ENCODE data around the gene ATP2B2.

Gene ATP2B2

DNA sequence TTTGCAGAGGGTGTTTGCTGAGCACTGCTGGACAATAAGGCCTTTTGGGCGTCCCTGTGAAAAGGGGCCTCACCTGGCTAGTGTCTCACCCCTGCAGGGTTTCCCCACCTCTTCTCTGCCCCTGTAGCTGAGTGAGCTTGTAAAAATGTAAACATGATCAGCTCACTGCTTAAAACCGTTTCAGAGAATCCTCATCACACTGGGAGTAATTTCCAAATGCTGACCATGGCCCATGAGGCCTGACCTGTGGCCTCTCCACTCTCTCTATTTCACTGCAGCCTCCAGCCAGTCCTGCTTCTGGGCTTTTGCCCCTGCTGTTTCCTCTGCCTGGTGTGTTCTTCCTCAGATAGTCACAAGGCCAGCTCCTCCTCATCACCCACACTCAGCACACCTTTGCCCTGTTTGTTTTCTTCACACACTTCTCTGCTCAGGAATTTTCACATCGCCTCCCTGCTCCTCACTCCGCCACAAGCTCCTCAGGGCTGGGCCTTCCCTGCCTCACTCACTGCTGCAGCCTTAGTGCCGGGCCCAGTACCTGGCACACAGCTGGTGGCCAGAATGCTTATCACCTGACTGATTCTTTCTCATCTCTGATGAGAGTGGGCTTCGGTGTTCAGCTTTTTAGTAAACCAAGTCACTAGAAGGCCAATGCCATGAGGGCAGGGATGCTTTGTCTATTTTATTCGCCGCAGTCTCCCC is 105.2 kb downstream of the ATP2B2 start:
- no peak for DNase-seq (ENCODE audit: low read depth)

DNA sequence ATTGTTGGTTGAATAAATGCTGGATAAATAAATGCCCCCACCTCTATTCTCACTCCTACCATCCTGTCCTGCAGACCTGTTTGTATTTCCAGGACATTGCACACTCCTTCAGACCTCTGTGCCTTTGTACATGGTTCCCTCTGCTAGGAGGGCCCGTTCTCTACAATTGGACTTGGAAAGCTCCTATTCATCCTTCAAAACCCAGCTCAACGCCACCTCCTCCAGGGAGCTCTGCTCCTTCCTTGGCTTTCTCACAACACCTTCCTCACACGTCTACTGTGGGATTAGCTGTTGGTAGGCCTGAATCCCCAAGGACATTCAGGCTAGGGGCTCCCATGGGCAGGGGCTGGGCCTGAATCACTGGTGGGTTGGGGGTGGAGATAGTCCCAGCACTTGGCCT is 105.8 kb downstream of the ATP2B2 start:
- no peak for DNase-seq (ENCODE audit: low read depth)

DNA sequence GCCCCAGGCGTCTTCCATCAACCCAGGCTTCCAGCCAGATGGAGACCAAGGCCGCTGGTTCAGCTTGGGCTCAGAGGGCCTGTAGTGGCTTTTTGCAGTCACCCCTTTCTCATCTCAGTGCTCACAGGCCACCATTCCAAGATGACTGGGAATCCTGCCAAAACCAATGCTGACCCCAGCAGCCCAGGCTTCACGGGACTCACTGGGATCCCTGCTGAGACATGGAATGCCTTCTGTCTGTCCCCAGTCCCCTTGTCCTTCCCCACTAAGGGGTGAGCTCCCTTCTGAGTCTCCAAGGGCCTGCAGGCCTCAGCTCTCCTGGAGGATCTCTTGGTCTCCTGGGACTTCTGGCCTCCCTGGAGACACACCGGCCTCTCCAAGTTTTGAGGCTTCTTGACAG is 107.0 kb downstream of the ATP2B2 start:
- no peak for DNase-seq (ENCODE audit: low read depth)

DNA sequence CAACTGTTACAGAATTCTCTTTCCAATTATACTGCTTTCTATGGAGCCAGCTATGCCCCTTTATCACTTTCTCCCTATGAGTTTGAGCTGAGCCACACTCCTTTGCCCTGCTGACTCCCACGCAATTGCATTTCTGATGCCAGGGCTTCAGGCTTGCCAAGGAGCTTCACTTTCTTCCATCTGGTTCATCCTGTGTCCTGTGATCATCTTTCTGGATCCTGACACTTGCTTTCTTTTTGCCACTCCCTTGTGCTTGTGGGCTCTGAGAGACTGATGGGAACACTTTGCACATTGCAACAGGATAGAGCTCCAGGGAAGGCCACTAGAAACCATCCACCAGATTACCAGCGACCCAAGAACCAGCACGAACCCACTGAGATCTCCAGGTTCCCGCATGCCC is 107.5 kb downstream of the ATP2B2 start:
- no peak for DNase-seq (ENCODE audit: low read depth)

DNA sequence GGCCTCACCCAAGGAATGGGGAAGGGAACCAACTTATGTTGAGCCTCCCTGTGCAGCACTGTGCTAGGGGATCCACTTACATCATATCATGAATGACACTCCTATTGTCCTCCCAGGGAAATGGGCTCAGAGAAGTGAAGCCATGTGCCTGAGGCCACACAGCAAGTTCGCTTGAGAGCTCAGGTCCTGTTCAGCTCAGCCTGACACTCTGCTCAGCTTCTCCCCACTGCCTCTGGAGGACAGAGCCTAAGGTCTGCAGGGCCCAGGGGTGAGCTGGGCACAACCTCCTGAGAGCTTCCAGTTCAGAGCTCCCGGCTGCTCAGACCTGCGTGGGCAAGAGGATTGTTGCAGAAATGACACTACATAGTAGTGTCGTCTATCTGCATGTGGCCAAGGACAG is 108.5 kb downstream of the ATP2B2 start:
- no peak for DNase-seq (ENCODE audit: low read depth)

DNA sequence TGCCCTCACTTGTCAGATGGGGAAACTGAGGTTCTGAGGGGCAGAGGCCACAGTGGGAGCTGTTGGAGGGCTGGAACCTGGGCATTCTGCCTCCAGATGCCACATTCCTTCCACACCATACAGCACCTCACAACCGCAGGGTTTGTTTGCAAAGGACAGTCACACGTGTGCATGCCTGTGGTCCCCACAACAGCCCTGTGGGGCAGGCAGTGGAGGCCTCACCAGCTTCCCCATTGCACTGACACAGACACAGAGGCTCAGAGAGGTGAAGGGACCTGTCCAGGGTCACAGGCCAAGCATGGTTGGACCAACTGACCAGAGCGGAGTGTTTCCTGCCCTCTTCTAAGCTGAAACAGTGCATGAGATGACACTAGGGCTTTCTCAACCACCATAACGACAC is 109.3 kb downstream of the ATP2B2 start:
- DNase-seq (ENCODE audit: low read depth): no peak

DNA sequence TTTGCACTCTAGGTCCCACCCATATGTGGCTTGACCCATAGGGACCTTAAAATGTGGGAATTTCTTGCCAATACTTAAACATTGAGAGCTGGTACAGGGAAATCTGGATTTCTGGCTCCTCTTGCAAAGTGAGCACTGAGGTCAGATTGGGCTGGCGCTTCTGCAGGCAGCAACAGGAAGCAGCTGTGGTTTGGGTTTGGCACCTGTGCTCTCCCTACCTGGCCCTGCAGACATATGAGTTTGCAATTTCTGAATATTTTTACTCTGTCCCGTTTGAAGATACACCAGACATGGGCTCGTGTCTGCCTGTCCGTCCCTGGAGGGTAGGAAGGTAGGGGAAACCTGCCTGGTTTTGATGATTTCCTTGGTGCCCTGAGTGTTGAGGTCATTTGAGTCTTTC is 109.7 kb downstream of the ATP2B2 start:
- DNase-seq (ENCODE audit: low read depth): no peak

DNA sequence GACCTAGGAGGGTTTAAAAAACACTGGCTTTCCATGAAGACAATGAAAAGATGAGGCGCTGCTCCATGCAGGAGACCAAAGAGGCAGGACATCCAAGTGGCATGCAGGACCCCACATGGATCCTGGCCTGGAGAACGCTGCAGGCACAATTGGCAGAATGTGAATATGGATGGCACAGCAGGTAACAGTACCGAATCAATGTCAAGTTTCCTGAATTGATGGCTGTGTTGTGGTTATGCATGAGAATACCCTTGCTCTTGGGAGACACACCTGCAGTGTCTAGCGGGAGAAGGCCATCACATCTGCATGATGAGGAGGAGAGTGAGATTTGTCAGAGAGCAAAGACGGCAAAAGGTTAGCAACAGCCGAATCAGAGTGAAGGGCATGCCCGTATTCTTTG is 110.2 kb downstream of the ATP2B2 start:
- DNase-seq (ENCODE audit: low read depth): no peak

DNA sequence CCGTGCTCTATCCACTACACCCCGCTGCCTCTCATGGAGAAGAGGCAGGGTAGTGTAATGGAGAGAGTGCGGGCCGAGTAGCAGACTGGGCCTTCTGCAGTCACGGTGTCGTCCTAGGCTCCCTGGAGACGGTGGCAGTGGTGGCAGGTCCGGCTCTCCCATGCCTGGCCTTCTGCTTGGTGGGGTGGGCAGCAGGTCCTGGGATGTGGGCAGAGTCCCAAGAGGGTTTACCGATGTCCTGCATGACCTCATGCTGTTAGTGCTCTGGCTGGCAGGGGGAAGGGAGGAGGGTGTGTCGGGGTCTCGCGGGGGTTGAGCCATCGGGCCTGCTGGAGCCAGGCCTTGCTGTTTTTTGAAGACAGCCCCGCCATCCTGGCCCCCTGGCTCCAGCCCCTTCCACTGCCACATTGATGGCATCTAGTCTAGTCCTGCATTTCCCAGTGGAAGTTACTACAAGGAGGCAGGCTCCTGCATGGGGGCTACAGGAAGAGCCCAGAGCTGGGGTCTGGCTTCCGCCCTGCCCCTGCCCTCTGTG is 110.8 kb downstream of the ATP2B2 start:
- no peak for DNase-seq (ENCODE audit: low read depth)

DNA sequence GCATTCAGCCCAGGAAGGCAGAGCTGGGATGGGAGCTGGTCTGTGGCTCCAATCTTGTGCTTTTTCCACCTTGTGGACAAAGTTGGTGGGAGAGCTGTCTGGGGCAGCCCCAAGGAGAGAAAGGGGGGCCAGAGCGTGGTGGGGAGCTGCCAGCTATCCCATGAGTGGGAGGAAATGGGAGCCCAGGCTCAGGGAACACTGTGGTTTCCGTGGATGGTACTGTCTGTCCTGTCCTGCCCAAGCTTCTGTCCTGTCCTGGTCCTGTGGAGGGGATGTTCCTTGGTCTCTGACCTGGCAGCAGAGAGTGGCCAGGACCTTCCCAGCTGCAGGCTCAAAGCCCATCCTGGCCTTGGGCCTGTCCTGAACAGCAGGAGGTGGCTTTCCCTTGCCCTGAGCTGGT is 111.9 kb downstream of the ATP2B2 start:
- DNase-seq (ENCODE audit: low read depth): no peak

DNA sequence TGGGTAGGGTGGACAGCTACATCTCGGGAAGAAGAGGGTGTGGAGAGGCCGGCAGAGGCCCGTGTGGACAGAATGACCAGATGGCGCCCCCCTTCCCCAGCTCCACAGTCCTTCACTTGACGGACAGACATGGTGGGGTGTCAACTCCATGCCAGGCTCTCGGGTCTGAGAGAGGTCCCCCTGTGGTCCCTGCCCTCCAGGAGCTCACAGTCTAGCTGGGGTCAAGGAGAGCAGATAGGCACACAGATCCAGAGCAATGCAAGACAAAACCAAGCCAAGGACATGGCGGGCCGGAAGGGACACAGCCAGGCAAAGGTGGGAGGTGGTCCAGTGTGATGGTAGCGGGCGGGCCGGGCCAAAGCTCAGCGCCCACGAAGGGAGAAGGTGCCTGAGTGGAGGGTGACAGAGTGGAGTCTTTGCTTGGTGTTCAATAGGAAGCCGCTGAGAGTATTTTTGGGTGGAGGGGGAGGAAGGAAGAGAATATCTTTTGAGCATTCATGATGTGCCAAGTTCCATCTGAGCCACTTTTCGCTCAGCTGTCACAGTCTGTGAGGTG is 112.4 kb downstream of the ATP2B2 start:
- DNase-seq (ENCODE audit: low read depth): no peak

DNA sequence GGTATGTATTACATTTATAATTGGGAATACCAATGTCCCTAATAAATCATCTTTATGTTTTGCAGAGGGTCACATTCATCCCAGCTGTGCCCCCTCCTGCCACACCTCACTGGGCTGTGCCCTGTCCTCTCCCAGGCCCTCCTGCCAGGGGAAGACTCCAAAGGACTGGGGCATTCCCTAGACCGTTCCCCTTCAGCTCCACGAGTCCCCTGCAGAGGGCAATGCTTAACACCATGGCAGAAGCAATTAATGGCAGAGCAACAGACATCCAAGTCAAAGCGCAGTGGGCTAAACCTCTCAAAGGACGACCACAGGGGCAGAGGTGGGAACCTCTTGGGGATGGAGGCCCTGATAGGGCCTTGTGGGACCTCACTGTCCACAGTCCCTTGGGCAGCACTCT is 113.1 kb downstream of the ATP2B2 start:
- no peak for DNase-seq (ENCODE audit: low read depth)

DNA sequence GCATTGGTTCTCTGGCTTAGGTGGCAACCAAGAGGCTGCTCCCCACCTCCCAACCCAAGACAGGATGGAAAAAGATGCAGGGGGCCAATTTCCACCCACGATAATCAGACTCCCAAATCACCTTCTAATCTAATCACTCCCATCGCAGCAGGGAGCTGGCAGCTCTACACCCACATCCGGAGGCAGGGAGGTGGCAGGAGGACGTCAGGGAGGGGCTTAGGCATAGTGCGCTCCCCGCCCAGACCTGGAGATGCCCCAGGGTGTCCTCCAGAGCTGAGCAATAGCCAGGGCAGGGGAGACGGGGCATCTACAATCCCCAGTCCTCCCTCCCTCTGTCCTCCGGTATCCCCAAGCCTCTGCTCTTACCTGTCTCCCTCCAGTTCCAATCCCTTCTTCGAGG is 114.0 kb downstream of the ATP2B2 start:
- DNase-seq (ENCODE audit: low read depth): no peak

DNA sequence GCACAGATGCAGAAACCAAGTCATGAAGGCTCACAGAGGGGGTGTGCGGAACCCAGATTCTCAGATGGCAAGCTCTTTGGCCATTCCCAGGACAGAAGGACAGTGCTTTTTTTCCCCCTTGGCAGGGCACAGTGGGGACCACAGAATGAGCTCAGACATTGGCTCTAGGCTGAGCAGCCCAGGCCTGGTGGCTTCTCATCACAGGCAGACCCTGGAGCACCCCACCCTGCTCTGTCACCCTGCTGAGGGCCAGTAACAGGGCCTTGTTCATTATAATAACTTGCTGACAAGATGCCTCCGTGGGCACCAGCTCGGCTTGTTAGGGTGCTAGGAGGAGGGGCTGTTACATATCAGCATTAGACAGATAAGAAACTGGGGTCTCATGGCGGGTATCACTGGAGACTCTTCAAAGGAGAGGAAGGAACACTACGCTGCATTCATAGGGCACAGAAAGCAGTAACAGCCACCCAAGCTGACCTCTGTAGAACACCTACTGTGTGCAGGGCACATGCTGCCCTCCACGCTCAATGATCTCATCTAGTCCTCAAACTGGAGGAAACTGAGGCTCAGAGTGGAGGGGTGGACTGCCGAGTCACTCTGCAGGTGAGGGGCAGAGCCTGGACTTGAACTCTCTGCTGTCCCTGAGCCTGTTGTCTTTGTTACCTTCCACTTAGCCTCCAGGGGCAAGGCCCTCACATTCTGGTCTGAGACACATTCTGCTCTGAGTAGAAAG is 114.6 kb downstream of the ATP2B2 start:
- DNase-seq (ENCODE audit: low read depth): no peak

DNA sequence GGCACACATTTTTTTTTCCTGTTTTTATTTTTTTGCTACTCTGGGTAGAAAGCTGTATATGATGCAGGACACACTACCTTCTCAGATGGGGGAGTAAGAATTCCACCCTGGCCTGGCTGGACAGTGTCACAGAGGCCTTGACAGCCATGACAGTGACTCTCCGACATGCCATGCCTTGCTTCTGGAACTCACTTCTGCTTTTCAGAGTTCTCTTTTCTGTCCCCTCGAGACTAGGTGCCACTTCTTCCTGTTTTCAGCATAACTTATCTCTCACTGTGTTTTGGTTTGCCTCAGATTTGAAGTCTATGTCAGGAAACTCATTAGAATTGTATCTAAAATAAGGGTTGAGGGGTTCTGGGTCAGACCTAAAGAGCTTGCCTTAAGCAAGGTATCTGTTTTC is 115.4 kb downstream of the ATP2B2 start:
- DNase-seq (ENCODE audit: low read depth): no peak

DNA sequence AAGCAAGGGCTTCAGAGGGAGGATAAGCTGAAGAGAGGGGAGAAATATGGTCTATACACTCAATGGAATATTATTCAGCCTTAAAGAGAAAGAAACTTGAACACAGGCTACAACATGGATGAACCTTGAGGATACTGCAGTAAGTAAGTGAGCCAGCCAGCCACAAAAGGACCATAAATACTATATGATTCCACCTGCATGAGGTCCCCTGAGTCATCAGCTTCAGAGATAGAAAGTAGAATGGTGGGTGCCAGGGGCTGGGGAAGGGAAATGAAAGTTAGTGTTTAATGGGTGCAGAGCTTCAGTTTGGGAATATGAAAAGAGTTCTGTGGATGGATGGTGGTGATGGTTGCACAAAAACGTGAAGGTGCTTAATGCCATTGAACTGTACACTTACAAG is 116.0 kb downstream of the ATP2B2 start:
- no peak for DNase-seq (ENCODE audit: low read depth)

DNA sequence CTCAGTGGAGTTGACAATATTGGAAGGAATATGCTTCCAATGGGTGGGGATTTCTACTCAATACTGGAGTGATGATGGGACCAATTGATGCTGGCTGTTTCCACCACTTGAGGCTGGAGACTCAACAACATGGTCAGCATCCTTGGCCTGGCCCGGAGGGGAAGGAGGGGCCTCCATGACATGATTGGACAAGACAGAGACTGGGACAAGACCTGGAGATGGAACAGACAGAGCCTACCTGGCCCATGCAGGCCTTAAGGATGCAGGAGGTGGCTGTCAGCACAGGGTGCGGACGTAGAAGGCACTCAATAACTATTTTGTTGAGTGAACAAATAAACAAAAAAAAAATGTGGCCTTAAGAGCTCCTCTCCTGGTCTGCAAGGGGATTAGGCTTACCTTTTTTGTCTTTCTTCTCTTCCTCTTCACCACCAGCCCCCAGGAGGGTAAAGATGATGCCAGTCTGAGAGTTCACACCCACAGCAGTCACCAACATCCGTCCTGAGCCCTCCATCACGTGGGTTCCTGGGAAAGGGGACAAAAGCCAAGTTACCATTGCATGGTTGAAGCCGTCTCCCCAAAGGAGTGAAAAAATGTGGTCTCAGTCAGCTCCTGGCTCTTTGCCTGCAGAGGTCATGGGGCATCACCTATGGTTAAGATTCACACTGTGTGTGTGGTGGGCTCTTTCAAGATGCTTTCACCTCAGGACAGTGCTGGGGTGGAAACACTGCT is 117.3 kb downstream of the ATP2B2 start:
- no peak for DNase-seq (ENCODE audit: low read depth)

DNA sequence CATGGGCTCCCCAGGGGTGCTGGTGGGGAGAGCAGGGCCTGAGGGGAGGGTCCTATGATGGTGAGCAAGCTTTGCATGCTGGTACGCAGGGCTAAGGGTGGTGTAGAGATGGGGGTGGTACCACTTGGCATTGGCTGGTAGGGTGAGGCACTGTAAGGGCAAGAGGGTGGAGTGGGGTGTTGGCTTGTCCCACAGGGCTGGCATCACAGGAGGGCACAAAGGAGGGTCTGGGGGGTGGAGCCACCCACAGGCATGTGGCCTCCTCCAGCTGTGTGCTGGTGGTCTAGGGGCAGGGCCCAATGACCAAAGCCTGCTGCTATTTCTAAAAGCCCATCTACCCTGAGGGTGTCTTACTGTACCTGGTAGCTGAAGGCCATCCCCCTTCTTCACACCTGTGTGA is 119.3 kb downstream of the ATP2B2 start:
- no peak for DNase-seq (ENCODE audit: low read depth)

DNA sequence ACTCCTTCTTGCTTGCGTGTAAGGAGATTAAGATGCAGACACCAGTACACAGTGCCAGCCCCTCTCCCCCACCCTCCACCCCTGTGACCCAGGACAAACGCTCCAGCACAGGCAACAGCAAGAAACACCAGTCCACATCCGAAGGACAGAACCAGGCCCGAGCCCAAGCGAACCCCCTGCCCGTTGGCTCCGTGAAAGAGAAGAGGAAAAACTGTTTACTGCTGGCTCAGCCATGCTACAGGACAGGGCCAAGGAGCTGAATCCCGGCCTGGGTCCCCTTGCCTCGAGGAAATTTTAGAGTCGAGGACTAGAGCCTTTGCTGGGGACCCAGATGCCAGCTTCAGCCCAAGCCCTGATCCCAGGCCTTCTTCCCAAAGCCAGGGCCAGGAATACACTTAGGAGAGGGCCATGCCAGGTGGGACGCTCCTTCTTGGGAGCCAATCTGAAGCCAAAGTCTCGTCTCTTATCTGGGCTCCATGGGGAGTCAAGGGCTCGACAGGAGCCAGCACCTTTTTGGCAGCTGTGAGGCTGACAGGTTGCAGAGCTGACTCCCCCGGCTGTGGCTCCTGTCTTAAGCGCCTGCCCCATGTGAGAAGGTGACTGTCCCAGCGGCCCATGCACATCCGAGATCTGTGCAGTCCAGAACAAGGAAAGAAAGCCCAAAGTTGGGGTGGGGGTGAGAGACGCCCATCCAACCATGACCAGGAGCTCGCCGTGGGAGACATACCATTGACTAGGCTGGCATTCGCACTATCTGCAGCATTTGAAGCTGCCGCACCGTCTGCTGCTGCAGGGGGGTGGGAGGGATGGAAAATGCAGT is 120.6 kb downstream of the ATP2B2 start:
- DNase-seq (ENCODE audit: low read depth): no peak

DNA sequence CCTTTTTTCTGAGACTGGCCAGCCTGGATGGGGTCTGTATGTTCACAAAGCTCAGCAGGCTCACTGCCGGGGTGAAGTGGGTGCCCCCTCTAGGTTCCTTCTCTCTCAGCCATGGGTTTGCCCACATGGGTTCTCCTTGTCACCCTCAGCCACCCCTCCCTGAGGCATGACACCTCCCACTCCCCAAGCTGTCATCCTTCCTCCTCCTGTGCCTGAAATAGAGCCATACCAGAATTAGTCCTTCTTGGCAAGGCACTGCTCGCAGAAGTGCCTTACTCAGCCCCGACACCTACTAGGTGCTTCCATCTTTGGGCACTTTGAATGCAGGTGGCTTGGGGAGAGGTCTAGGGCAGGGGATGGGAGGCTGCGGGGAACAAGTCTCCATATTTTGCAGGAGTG is 121.5 kb downstream of the ATP2B2 start:
- no peak for DNase-seq (ENCODE audit: low read depth)

DNA sequence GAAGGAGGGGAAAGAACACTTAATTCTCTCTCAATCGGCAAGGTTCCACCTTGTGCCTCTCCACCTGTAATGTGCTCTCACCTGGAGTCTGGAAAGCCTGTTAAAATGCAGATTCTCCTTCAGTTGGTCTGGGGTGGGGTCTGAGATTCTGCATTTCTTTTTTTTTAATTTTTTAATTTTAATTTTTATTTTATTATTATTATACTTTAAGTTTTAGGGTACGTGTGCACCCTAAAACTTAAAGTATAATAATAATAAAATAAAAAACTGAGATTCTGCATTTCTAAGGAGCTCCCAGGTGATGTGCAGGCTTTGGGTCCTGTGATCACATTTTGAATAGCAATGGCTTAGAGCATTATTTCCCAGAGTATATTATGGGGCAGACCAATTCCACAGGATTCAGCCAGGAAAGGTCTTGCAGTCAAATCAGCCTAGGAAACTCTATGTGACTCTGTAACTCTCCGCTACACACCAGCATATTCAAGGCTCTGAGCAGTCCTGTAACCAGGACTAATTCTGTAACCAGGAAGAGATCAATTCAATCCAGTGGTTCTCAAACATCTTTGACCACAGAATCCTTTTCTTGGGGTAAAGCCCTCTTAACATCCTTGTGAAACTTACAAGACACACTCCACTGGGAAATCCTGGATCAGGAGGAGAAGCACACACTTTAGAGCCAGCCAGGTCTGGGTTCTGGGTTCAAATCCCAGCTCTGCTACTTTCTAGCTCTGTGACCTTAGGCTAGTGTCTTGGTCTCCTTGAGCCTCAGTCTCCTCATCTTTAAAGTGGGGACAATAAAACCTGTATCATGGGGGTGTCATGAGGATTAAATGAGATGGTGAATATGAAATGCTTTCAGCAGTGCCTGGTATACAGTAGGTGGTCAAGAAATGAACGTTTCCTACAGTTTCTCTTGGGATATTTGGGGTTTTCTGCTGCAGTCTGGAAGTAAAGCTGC is 122.2 kb downstream of the ATP2B2 start:
- DNase-seq (ENCODE audit: low read depth): no peak
